GM20000 (cell line): ENCODE results near the gene STUB1.

Experiments
- DNase-seq: peaks from one replicate; pipeline ENCODE4 v3.0.0; 2012; ENCODE audit warnings: low spot score
- CTCF ChIP-seq: IDR thresholded peaks from 2 replicates; pipeline ENCODE4 v1.5.1; 2012; ENCODE audit warnings: mild to moderate bottlenecking, control low read depth; ENCODE audit errors: extremely low read depth, missing control alignments

STUB1 gene

DNA sequence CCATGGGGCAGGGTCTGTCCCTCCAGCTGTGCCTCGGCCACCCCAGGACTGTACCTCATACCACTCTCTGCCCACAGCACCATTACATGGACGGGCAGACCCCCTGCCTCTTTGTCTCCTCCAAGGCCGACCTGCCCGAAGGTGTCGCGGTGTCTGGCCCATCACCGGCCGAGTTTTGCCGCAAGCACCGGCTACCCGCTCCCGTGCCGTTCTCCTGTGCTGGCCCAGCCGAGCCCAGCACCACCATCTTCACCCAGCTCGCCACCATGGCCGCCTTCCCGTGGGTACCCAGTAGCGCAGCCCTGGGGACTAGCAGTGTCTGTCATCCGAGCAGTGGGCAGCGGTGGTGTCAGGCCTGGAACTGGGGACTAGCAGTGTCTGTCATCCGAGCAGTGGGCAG, 7.4 kb upstream of the STUB1 start:
- TF ChIP-seq CTCF, result no peak
- no peak for DNase-seq

DNA sequence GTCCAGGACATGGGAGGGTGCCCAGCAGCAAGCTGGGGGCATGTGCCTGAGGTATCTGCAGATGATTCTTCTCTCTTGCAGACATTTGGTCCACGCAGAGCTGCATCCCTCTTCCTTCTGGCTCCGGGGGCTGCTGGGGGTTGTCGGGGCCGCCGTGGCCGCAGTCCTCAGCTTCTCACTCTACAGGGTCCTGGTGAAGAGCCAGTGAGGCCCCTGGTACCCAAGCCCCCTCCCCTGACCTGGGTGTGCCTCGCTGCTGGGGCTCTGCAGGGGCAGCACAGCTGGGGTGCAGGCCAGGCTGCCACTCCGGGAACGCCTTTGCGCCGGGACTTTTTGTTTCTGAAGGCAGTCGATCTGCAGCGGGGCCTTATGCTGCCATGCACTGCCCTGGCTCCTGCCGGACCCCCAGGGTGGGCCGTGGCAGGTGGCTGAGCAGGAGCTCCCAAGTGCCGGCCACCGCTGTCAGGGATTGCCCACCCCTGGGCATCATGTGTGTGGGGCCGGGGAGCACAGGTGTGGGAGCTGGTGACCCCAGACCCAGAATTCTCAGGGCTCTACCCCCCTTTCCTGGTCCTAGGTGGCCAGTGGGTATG, 6.7 kb upstream of the STUB1 start:
- TF ChIP-seq CTCF, result no peak
- DNase-seq, result no peak

DNA sequence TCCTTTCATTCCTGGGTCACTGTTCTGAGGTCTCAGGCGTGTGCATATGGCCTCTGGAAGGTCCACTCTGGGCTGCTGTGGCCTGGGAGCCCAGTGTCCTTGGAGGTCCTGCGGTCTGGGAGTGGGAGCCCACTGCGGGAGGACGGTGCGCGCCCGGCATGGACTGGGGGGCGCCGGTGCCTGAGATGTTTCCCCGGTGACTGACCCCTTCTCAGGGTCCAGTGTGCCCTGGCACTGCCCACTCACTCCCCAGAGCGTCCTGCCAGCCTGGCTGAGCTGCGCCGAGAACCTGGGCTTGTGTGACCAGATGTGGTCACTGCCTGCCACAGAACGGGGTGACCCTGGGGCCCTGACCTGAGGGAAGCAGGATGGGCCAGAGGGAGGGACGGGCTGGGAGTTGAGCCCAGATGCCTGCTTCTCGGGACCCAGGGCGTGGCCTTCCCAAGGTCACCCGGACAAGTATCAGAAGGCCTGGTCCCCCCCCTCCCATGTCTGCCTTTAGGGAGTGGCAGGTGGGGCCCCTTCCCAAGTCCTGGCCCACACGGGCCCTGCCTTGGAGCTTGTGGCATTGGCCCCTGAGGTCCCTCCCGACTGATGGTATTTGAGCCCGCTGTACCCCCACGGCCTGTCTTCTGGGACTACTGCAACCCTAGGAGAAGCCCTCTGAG, 5.9 kb upstream of the STUB1 start:
- no peak for DNase-seq

GRCh38 chr16:674968-675883, 5.0 kb upstream of the STUB1 start, which contains the start of gene RHBDL1:
Gene RHBDL1, plus strand, starts transcription at chr16:675671. Its CDS starts 120 bp downstream, at chr16:675791.
- DNase-seq, result no peak
- no peak for TF ChIP-seq CTCF

More for the DNA sequence above, 5.9 kb upstream of the STUB1 start:
- no peak for TF ChIP-seq CTCF

- no peak for DNase-seq
- no peak for TF ChIP-seq CTCF
Measured at GRCh38 chr16:675884-676564, 4.2 kb upstream of the STUB1 start.

DNA sequence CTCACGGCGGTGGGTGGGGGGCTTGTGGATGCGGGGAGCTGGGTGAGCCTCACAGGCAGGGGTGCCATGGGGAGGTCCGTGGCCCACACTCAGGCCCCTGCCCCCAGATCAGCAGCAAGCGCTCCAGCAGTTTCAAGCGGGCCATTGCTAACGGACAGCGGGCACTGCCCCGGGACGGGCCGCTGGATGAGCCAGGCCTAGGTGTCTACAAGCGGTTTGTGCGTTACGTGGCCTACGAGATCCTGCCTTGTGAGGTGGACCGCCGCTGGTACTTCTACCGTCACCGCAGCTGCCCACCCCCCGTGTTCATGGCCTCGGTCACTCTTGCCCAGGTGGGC, 3.7 kb upstream of the STUB1 start:
- no peak for DNase-seq
- no peak for TF ChIP-seq CTCF
